Heart left ventricle (tissue), 13 donors: ENCODE data around the gene HNRNPR.

Experiments used
- POLR2A ChIP-seq, 2 donors: fragments of 450-650 bp; IDR thresholded peaks; one replicate each; pipeline ENCODE4 v1.6.1; 2017; ENCODE audit warnings: antibody characterized with exemption in 2 of 2, mild to moderate bottlenecking in 2 of 2, moderate library complexity in 2 of 2
- TF ChIP-seq, protein P1 (sequence below), 12 donors: fragments of 200-600 bp; sonication (generic) in 4 of 12; IDR thresholded peaks; one replicate each; pipeline versions ENCODE4 v1.5.0 to v1.8.0; 2018 to 2022; ENCODE audit warnings: antibody characterized with exemption in 12 of 12, mild to moderate bottlenecking in 5 of 12
- donor health status: ischemic (EF 13 %, LVEDD 7.1; RV severe dilation, severe dysfunction).
- donor health status: DM: no; HTN: yes; CAD: no.
- donor health status: DM: no; HTN: no; CAD: no.
- donor health status: ischemic (EF 25% LVEDD 6.9; RV normal size, moderate dysfunction).
- donor health status: ischemic (EF 25% LVEDD 5.7; RV mildly dilated, moderate dysfunction).
- donor health status: ischemic (EF 35%, LVEDD 5.7; RV mildly dilated, moderate dysfunction).
- donor health status: nonischemic (EF 11% LVEDD 7.7; RV severe dilation, severe dysfunction).
- donor health status: DM: yes; HTN: yes; CAD: no.
- donor health status: PGD.
- donor health status: ischemic (EF 29% LVEDD 5.4; RV normal size, mild dysfunction).
- donor health status: nonischemic (EF 23%, LVEDD 6.1; RV moderate dilation, normal function).

DNA sequence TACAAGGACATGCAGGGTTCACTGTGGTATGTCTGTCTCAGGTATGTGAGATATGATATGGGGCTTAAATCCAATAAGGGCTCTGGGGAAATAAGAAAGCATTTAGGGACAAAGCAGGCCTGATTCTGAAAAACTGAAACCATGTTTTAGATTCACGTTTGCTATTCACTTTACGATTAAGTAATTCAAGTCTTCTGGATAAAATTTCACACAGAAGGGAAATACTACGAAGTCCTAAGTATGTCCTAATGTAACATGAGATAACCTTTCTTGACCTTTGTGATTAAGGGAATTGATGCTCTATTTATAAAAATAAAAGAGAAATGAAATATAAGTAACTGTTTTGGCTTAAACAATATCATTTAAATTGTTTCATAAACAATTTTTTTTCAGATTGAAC, 55.4 kb downstream of the HNRNPR start:
- TF ChIP-seq, protein P1, sequence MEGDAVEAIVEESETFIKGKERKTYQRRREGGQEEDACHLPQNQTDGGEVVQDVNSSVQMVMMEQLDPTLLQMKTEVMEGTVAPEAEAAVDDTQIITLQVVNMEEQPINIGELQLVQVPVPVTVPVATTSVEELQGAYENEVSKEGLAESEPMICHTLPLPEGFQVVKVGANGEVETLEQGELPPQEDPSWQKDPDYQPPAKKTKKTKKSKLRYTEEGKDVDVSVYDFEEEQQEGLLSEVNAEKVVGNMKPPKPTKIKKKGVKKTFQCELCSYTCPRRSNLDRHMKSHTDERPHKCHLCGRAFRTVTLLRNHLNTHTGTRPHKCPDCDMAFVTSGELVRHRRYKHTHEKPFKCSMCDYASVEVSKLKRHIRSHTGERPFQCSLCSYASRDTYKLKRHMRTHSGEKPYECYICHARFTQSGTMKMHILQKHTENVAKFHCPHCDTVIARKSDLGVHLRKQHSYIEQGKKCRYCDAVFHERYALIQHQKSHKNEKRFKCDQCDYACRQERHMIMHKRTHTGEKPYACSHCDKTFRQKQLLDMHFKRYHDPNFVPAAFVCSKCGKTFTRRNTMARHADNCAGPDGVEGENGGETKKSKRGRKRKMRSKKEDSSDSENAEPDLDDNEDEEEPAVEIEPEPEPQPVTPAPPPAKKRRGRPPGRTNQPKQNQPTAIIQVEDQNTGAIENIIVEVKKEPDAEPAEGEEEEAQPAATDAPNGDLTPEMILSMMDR (IDR thresholded peaks at IDR 0.05) = no peak
- TF ChIP-seq POLR2A (IDR thresholded peaks at IDR 0.05) = no peak
